Mucosa of descending colon (tissue), 3 donors: ENCODE results near the gene ADGRB2. TPM values are rescaled to one million over a fixed set of nuclear protein-coding genes. Genes with fewer than 3 reads are reported as not detected.

Experiments
- ATAC-seq: fragments of 200-7000 bp; cut with Tn5 transposase; one replicate; pipeline ENCODE4 v1.9.1; 2020; ENCODE audit warnings: mild to moderate bottlenecking, moderate library complexity
- DNase-seq, 3 donors: peaks; one replicate each; pipeline ENCODE4 v3.0.0-alpha.2; 2020
- H3K36me3 ChIP-seq: fragments of 200-600 bp; one replicate; pipeline ENCODE4 v1.8.0; 2021; ENCODE audit warnings: low read depth, mild to moderate bottlenecking
- H3K4me1 ChIP-seq: fragments of 200-600 bp; one replicate; pipeline ENCODE4 v1.8.0; 2021; ENCODE audit warnings: low read depth, mild to moderate bottlenecking
- H3K4me3 ChIP-seq: fragments of 200-600 bp; one replicate; pipeline ENCODE4 v1.8.0; 2021; ENCODE audit warnings: mild to moderate bottlenecking
- H3K9me3 ChIP-seq: fragments of 200-600 bp; one replicate; pipeline ENCODE4 v1.8.0; 2021; ENCODE audit warnings: mild to moderate bottlenecking
- intact Hi-C, 2 donors: fragments of 100-400 bp; cut with DNase I in 1 of 2; cut with micrococcal nuclease in 1 of 2; formaldehyde crosslinking; loops; one replicate each; pipeline versions ENCODE4 v1.11.0 to v1.11.1; 2022; cut with DNase I, micrococcal nuclease
- total RNA-seq, 3 donors: library from RNA; stranded (reverse); fragmentation: NEBNext Ultra II Directional in 2 of 3; extraction: Animal tissue kit (Norgen Biotek cat#: 25700) in 2 of 3; gene quantifications; one replicate each; pipeline versions ENCODE4 v1.2.1 to v1.2.4, GENCODE V29; 2021 to 2023
- TF ChIP-seq, protein P1 (sequence below): fragments of 200-600 bp; IDR thresholded peaks from one replicate; pipeline ENCODE4 v1.8.0; 2022; ENCODE audit warnings: antibody characterized with exemption, mild to moderate bottlenecking
- donor health status: DM: no; HTN: no; CAD: no; lungs with moderate emphysema.
- donor health status: DM: no; HTN: no; CAD: no.
- donor health status: DM: no; HTN: yes; CAD: no.

The ADGRB2 gene
- total RNA-seq, 3 donors from 2014 or later, result 0.55 to 3.8 (median 0.65) TPM

DNA sequence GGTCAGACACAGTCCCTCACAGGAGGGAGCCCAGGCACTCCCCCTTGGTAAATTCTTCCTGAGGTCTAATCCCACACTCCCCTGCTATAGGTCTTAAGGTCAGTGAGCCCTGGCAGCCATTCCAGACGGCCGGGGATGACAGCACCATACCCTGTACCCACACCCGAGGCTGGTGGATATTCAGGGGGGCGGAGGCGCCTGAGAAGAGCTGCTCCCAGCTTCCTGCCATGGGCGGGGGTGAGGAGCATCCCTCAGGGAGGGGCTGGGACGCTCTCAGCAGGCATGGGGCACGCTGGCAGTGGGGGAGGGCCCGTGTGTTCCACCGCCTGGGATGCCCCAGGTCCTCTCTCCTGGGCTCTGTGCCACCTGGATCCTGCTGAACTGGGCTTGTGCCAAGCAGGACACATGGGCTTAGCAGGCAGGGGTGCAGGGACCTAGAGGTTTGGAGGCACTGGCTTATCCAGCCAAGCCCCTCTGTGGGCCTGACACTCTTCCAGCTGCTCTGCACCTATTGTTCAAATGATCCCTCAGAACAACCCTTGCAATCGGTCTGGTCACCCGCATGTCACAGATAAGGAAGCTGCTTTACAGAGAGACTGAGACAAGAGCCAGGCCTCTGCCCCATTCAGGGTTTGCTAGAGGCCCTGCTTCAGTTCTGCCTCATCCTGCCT, 5.7 kb upstream of the ADGRB2 start:
- Histone ChIP-seq H3K9me3 (no peaks in the 10 kb centered on the region), H3K4me3 (no peak overlapping the region), H3K4me1 (peaks cover 12% of the 10 kb centered on the region), H3K36me3 (no peaks in the 10 kb centered on the region)
- peak; percentile 9 for ATAC-seq
- TF ChIP-seq, protein P1, sequence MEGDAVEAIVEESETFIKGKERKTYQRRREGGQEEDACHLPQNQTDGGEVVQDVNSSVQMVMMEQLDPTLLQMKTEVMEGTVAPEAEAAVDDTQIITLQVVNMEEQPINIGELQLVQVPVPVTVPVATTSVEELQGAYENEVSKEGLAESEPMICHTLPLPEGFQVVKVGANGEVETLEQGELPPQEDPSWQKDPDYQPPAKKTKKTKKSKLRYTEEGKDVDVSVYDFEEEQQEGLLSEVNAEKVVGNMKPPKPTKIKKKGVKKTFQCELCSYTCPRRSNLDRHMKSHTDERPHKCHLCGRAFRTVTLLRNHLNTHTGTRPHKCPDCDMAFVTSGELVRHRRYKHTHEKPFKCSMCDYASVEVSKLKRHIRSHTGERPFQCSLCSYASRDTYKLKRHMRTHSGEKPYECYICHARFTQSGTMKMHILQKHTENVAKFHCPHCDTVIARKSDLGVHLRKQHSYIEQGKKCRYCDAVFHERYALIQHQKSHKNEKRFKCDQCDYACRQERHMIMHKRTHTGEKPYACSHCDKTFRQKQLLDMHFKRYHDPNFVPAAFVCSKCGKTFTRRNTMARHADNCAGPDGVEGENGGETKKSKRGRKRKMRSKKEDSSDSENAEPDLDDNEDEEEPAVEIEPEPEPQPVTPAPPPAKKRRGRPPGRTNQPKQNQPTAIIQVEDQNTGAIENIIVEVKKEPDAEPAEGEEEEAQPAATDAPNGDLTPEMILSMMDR, result no peak
- intact Hi-C loops, result no loop called here
- no peak for DNase-seq

DNA sequence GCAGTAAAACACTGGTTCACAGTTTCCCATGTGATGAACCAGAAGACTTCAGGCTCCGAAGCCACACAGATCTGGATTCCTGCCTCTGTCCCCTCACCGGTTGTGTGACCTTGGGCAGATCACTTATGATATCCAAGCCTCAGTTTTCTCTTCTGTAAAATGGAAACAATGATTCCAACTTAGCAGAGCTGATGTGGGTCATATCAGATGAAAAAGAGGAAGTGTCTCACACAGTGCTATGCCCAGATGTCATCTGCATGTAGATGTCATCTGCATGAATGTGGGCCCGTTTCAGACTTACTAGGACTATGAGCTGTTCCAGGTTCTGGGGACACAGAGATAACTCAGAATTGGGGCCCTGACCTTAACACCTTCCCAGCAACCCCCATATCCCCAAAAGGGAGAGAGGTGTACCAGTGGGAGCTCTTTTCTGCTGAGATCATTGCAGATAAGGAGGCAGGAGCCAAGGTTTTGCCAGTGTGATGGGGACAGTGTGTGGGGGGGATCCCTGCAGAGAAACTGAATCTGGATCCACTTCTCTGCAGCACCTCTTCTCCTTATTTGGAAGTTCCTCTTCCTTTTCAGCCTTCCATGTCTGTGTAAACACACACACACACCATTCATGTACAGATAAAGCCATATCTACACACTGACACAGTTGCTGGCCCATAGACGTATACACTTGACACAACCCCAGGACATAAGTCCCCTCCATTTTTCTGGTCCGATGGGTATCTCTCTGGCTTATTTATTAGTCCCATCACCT, 5.0 kb upstream of the ADGRB2 start:
- intact Hi-C loops, result no loop called here
- Histone ChIP-seq H3K4me1 (peaks cover 15% of the 10 kb centered on the region), H3K9me3 (no peaks in the 10 kb centered on the region), H3K4me3 (no peak overlapping the region), H3K36me3 (no peaks in the 10 kb centered on the region)
- ATAC-seq (no peak), DNase-seq (no peak)
- TF ChIP-seq, protein P1, result no peak

DNA sequence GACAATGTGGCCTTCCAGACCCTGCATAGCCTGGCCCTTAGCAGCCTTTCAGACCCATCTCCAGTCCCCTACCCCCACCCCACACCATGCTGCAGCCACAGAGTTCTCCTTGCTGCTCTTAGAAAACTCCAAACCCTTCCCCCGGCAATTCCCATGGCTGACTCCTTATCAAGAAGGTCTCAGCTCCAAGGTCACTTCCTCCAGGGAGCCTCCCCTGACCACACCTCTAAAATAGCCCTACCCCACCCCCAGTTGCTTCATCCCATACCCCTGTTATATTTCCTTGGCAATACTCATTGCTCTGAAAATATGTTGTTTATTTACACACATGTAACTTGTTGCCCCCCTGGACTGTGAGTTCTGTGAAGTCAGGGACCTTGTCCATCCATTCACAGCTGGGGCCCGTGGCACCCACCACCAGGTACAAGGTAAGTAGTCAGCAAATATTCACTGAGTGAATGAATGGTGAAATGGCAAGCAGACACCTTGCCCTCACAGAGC, 4.3 kb upstream of the ADGRB2 start:
- ATAC-seq, result peak; percentile 37
- H3K36me3 ChIP-seq, result no peaks in the 10 kb centered on the region
- H3K4me1 ChIP-seq, result peaks cover 18% of the 10 kb centered on the region
- H3K4me3 ChIP-seq, result no peak overlapping the region
- TF ChIP-seq, protein P1, result no peak
- no peak for DNase-seq
- intact Hi-C loops, result no loop called here
- H3K9me3 ChIP-seq, result no peaks in the 10 kb centered on the region

DNA sequence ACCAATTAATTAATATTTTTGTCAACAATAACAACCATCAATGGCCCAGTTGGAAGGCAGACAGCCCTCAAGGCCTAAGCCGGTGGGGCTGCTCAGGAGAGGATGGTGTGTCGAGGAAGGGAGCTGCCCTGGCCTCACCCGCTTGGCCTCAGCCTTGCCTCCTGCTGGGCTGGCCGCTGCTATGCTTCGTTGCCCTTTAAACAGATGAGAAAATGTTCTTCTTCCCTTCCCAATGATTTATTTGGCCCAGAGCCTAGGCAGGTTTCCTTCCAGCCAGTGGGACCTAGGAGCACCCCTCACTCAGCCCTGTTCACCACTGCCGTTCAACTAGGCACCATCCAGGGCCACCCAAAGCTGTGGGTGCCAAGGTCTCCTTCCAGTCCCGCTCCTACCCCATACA, 3.1 kb upstream of the ADGRB2 start:
- TF ChIP-seq, protein P1, result no peak
- no peak for ATAC-seq
- H3K4me1 ChIP-seq, result peaks cover 12% of the 10 kb centered on the region
- DNase-seq, result no peak
- intact Hi-C loops, result no loop called here
- H3K9me3 ChIP-seq, result no peaks in the 10 kb centered on the region
- no peak overlapping the region for H3K4me3 ChIP-seq
- H3K36me3 ChIP-seq, result no peaks in the 10 kb centered on the region

DNA sequence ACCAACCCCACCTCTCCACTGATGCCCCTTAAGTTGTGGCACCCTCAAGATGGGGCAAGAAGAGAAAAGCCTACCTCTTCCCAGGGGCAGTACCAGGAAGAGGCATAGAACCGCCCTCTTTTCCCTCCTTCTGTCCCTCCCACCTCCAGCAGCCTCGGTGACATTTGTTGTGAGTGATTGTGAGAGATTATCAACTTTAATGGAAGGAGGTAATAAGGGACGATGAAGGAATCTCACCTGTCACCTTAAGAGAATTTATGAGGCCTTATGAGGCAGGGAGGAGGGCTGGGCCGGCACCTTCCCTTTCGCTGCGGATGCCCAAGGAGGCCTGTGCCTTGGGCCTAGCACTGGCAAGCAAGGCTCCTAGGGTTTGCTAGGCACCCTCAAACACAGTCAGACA, 1.4 kb upstream of the ADGRB2 start:
- Histone ChIP-seq H3K36me3 (no peaks in the 10 kb centered on the region), H3K4me3 (no peak overlapping the region), H3K9me3 (no peaks in the 10 kb centered on the region), H3K4me1 (peaks cover 14% of the 10 kb centered on the region)
- intact Hi-C loops, result no loop called here
- DNase-seq, result no peak
- ATAC-seq, result no peak
- TF ChIP-seq, protein P1, result no peak
